HG03469 (cell line): Measurements from ENCODE around the gene TOX2.

Source experiments
- ATAC-seq: cut with Tn5 transposase; IDR thresholded peaks from one replicate; pipeline ENCODE4 v1.9.1; 2021; ENCODE audit warnings: mild to moderate bottlenecking, moderate library complexity, moderate number of reproducible peaks; ENCODE audit not compliant: unreplicated experiment

TOX2 gene

GRCh38 chr20:44016525-44016924, 101.9 kb downstream of the TOX2 start:
- ATAC-seq: no peak

GRCh38 chr20:44017211-44017610, 102.6 kb downstream of the TOX2 start:
- ATAC-seq: no peak

GRCh38 chr20:44017905-44018258, 103.2 kb downstream of the TOX2 start:
- ATAC-seq: no peak

DNA sequence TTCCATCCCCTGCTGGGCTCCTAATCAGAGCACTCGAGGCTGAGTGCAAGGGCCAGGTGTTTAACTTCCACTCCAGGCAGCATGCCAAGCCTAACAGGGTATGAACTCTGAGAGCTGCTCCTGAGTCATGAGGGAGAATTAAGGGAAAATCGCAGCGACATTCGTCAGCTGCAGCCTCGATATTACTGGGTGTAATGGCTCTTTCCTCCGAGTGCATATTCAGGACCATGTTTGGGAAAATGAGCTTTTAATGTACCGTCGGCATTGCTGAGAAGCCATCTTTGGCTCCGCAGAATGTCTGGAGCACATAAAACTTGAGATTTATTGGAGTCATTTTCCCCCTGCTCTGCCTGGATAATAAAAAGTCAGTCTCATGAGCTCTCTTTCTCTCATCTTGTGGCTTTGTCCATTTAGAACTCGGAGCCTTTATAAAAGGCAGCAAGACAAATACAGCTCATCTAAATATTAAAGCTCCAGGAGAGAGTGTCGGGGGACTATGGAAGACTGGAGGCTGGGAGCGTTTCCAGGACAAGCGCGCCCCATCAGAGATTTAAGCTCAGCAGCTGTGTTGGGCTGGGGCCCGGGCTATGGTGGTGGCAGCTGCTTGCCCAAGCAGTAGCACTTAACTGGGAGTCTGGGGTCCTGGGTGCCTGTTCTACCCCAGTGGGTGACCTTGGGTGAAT, 103.7 kb downstream of the TOX2 start:
- ATAC-seq: no peak

- no peak for ATAC-seq
Observed at GRCh38 chr20:44018942-44019637, 104.4 kb downstream of the TOX2 start.

GRCh38 chr20:44019638-44020335, 105.1 kb downstream of the TOX2 start:
- no peak for ATAC-seq

GRCh38 chr20:44020406-44021148, 105.9 kb downstream of the TOX2 start:
- no peak for ATAC-seq

DNA sequence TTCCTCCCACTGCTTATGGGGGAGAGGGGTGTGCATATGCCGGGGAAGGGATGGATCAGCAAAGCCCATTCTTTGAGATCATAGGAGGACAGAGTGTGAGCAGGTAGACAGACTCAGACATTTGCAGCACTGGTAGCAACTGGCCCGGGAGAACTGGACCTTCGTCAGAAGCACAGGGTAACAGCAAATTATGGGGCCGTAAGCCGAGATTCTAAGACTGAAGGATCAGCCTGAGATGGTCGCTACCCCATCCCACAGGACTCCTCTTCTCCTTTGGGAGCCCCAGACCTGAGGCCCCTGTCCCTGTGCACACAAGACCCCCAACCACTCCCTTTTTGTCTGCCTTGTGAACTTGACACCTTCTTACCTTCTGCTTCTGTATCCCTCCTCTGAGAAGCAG, 106.5 kb downstream of the TOX2 start:
- no peak for ATAC-seq

DNA sequence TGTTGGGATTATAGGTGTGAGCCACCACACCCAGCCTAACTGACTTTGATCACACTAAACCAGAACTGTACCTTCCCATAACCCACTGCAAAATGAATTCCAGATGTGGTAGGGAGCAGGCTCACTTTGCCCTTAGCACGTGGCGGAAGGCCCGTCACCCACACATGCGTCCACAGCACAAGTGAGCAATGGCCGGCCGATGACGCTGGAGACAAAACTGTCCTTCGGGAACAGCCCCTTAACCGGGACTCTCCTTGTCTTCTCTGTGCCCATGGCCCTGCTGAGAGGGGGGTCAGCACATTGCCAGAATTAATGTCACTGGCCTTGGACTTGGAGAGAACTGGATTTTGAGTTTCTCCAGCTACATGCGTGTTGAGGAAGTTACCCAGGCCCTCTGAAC, 107.2 kb downstream of the TOX2 start:
- ATAC-seq: no peak

GRCh38 chr20:44022464-44022863, 107.8 kb downstream of the TOX2 start:
- no peak for ATAC-seq

DNA sequence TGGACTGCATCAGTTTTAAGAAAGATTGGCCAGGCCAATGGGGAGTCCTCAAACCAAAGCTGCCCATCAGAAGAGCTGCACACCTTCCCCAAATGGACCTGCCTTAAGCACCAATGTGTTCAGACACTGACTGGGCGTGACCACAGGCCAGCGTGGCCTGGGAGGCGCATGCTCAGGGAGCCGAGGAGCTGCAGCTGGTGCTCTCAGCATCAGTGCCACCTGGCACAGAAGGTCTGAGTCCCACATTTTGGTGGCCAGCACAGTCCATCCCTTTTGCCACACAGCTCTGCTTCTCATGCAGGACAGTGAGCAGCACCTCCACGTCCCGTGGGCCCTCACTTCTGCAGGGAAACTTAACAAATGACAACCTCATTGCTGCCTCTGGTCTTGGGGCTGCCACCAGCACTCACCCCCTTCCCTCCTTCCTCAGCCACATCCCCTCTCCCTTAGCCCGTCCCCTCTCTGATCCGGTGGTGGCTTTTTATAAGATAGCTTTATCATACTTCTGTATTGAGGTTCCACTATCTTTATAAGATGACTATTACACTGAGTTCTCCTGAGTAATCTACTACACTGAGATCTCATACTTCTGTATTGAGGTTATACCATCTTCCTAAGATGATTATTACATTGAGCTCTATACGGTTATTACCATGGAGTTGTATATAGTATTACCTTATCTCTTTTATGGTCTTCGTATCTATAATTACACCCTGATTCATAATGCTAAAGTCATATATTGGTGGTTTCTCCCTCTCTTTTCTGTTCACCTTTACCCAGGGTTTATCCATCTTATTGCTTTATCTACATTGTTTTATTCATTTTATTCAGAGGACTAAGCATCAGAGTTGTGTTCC, 109.1 kb downstream of the TOX2 start:
- no peak for ATAC-seq

DNA sequence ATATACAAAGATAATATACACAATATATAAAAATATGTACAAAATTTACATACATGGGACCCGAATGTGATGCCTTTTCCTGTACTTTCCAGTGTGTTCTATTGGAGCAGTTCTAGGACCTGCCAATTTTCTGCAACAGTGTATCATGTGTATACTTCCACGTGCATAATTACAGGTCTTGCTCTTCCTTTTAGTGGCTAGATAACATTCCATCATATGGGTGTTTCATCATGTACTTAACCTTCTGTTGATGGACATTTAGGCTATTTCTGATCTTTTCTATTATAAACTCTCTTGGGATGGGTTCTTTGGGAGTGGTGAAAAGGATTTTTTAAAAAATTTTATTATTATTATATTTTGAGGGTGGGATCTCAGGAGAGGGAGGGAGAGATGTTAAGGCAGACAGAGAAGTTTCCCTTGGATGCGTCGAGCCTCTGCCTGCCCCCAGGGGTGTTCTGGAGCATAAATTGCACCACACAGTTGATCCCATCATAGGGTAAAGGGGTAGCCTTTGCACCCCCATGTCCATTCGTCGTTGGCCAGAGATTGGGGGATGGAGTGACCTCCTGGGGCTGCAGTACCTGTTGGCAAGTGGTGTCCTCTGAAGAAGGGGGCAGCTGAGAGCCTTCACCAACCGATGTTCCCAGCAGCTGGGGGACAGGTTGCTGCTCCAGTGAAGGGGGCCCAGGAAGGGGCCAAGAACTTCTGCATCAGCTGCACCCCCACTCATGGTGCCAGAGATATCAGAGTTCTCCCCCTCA, 110.3 kb downstream of the TOX2 start:
- ATAC-seq: no peak

DNA sequence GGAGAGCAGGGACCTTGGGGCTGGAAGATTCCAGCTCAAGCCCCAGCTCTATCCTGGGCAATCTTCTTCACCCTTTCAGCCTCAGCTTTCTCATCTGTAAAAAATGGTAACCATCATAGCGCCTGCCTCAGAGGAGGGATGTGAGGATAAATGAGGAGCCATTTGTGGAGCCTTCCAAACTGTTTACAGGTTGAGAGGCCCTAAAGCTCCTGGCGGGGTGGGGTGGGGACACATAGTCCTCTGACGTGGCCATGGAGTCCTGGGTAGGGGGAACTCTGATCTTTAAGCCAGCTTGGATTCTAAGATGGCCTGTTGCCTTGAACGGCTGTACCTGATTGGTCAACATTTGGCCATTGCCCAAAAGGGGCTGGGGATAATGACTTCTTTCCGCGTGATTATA, 111.1 kb downstream of the TOX2 start:
- ATAC-seq: no peak

DNA sequence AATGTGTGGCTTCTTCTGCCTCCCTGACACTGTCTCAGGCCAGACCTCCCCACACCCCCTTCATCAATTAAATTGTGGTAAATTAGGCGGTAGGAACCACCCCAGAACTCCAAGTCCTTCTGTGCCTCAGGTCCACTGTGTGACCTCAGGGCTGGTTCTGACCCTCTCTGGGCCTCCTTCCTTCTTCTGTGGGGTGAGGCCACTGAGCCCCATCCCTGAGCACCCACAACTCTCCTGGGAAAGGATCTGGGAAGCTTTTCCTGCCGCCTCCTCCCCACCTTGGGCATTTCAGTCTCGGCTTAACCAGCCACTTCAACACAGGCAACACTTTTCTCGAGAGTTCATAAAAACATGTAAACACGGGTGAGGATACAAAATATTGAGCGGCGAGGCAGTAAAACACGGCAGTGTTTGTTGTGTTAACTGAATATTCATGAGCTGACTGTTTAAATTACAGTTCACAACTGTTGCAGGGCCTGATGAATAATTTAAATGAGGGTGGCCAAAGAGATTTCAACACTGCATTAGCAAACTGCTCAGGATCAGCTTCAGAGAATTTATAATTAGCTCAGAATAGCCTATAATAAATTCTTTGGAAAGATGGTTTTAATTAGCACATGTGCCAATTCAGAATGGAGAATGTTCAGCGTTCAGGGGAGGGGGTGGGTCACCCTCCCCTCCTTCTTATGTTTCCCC, 112.1 kb downstream of the TOX2 start:
- no peak for ATAC-seq

DNA sequence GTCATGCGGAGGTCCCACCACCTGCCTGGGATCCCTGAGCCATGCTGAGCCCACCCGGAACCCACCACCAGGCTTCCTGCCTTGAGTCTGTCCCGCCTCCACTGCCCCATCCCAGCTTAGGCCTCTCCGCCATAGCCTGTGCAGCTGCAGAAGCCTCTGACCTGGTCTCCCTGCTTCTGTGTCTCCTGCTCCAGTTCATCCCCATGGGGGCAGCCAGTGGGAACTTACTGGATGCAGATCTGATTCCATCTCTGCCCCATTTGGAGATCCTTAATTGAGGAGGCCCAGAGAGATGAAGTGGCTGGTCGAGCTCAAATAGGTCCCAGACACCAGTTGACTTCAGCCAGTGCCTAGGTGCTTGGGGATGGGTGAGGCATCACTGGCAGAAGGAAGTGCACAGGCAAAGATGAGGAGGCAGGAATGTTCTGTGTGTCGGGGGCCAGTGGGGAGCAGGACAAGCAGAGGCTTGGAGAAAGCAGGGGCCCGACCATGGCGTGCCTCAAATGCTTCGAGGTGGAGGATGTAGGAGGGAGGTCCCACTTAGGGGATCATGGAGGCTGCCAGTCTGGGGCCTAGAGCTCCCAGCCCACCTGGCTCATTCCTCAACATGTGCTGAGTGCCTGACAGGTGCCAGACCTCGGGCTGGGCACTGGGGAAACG, 112.8 kb downstream of the TOX2 start:
- ATAC-seq: no peak

GRCh38 chr20:44028003-44028730, 113.5 kb downstream of the TOX2 start:
- ATAC-seq: no peak

DNA sequence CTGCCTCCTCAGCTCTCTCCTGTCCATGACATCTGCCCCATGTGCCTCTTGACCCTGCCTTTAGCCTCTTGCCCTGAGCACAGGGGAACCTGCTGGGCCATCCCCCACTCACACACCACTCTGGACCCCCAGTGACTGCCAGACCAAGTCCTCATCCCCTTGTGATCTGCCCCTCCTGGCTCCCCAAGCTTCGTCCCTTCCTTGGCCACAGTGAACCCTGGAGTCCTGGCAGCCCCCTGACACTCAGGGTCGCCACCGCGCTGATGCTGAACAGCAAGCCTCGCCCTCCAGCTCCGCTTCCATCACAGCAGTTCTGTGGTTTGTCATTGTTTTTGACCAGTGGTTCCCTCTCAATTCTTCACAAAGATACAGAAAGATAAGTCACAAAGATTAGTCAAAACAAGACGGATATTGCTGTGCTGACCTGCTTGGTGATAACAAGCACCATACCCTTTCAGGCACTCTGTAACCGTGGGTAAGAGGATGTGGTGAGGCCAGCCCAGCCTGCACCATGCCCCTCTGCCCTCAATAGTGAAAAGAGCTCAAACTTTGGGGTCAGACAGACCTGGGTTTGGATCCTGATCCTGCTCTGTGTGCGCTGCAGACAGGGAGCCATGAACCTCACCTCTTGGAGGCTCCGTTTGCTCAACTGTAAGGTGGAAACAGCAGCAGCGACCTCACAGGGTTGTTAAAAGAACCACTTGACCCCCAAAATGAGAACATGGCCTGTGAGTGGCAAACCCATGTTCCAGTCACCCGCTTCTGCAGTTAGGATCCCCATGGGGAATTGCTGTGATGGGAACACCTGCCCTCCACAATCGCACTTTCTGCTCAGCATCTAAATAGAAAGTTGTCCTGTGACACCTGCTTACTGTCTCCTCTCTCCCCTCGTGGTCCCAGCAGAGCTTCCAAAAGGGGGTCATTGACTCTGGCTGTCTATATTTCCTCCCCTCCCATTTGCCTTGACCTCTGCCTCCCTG, 114.5 kb downstream of the TOX2 start:
- ATAC-seq: peak; percentile 80
